Superior temporal gyrus (tissue), 1 donor: ENCODE measurements around the gene INPP4B.

Experiments used
- DNase-seq: peaks from one replicate; pipeline ENCODE4 v3.0.0-alpha.2; 2016; ENCODE audit errors: extremely low spot score

Gene INPP4B

DNA sequence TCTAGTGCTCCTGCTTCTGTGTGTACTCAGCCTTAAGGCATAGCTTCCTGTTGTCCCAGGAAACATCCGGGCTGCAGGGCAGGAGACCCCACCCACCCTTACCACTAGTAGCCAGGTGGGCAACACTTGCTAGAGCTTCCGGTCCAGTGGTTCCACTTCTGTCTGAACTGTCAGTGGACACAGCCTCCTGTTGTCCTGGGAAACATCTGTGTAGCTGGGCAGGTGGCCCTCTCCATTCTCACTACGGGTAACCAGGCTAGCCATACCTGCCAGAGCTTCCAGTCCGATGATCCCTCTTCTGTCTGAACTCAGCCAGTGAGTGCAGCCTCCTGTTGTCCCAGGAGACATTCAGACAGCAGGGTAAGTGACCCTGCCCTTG lies 372.2 kb downstream of the INPP4B start:
- no peak for DNase-seq

- no peak for DNase-seq
Measured at GRCh38 chr4:142473218-142473959, 372.7 kb downstream of the INPP4B start.

GRCh38 chr4:142467088-142467487 lies 379.0 kb downstream of the INPP4B start:
- DNase-seq: no peak

DNA sequence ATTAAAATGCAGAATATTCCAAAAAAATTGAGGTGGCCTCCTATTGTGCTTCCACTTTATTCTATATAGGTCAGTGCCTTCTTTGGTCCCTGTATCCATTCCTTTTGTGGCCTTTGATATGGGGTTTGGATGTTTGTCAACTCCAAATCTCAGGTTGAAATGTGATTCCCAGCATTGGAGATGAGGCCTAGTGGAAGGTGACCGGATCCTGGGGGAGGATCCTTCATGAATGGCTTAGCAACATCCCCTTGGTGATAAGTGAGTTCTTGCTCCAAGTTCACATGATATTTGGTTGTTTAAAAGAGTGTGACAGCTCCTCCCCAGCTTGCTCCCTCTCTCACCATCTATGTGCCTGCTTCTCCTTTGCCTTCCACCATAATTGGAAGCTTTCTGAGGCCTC lies 380.6 kb downstream of the INPP4B start:
- DNase-seq: no peak

GRCh38 chr4:142463206-142463605 lies 382.9 kb downstream of the INPP4B start:
- DNase-seq: no peak

- no peak for DNase-seq
Measured at GRCh38 chr4:142452161-142452855, 393.8 kb downstream of the INPP4B start.

GRCh38 chr4:142449771-142450373 lies 396.2 kb downstream of the INPP4B start:
- no peak for DNase-seq

DNA sequence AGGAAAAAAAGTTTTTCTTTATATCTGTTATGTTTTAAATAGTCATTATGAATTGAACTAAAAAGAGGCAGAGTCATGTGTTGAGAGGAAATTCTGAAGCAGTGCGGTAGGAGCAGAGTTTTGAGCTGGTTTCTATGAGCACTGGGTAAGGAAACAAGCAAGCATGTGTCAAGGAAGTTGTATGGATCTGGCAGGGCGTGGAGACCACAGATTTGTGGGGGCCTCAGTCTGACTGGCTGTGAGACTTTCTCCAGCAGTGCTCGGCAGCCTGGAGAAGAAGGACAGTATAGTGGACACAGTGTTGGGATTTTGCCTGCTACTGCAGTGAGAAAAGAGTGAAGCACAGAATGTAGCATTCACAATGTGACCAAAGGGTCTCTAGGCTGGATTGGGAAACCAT lies 399.1 kb downstream of the INPP4B start:
- DNase-seq: no peak

GRCh38 chr4:142443469-142443868 lies 402.6 kb downstream of the INPP4B start:
- DNase-seq: no peak

- no peak for DNase-seq
Measured at GRCh38 chr4:142440093-142440492, 406.0 kb downstream of the INPP4B start.

DNA sequence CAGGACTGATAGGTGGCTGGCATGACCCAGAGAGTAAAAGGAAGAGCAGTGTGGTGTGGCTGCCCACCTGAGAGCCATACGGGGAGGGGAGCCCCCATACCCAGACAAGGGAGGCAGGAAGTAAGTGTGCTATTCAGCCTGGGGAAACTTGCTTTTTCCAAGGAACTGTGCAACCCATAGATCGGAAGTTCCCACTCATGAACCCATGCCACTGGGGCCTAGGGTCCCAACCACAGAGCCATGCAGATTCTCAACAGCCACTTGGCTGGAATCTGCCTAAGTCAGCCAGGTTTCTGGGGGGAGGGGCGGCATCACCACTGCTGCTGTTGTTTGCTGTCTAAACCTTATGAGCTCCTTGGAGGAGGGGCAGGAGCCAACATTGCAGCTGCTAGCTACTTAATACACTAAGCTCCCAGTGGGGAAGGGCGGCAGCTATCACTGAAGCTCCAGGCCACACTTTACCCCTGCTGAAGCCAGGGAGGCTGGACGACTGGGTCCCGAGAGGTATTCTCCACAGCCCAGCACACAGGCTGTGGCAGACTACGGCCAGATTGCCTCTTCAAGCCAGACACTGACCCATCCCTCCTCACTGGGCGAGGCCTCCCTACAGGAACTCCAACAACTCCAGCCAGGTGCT lies 410.4 kb downstream of the INPP4B start:
- DNase-seq: no peak

DNA sequence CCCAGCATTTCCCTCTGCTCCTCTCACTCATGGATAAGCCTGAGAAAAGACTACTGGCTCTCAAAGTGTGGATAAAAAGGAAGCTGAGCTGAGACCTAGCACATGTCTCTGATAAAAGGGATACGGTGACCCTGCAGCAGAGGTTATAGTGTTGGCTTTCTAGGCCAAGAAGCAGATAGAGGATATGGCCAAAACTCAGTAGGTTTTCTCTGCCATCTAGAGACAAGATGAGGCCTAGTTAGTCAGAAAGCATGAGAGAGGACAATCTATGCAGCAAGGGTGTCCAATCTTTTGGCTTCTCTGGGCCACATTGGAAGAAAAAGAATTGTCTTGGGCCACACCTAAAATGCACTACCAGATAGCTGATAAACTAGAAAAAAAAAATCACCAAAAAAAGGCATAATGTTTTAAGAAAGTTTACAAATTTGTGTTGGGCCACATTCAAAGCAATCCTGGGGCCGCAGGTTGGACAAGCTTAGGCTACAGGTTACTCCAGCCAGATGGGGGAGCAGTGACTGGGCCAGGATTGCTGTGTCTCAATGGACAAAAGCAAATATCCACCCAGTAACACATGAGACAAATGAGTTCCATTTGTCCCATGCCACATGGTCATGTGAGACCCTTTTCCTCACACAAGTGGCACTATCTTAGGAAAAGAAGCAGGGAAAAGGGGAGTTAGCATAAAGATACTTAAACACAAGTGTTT lies 411.4 kb downstream of the INPP4B start:
- DNase-seq: no peak

DNA sequence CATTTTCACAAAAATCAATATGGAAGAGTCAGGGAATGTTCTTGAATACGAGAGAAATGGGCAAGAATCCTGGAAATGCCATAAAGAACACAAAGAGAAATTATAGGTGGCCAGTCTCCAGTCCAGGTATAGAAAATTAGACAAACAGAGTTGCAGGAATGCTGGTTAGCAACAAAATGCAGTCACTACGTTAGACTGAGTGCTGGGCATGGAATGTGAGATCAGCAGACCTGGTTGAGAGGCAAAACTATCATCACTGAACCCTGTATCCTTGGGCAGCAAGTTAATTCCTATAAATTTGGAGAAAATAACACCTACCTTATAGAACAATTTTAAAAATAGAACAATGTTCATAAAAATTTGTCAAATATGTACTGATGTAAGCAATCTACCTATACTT lies 417.4 kb downstream of the INPP4B start:
- no peak for DNase-seq

DNA sequence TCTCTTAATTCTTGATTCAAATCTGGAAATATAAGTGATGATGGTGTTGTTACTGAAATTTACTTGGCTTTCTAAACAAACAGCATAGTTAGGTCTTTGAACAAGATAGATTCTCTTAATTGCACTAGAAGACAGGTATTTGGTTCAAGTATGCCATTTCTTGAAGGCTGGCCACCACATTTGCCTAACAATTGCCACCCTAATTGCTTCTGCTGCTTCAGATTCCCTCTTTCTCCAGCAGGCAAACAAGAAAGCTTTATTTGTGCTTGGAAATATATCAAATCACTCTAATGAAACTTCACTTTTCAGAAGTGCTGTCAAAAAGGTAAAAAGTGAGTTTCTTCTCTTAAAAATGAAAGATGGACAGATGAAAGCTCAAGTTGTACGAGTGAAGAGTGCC lies 418.6 kb downstream of the INPP4B start:
- DNase-seq: no peak

GRCh38 chr4:142423861-142424260 lies 422.2 kb downstream of the INPP4B start:
- DNase-seq: no peak

DNA sequence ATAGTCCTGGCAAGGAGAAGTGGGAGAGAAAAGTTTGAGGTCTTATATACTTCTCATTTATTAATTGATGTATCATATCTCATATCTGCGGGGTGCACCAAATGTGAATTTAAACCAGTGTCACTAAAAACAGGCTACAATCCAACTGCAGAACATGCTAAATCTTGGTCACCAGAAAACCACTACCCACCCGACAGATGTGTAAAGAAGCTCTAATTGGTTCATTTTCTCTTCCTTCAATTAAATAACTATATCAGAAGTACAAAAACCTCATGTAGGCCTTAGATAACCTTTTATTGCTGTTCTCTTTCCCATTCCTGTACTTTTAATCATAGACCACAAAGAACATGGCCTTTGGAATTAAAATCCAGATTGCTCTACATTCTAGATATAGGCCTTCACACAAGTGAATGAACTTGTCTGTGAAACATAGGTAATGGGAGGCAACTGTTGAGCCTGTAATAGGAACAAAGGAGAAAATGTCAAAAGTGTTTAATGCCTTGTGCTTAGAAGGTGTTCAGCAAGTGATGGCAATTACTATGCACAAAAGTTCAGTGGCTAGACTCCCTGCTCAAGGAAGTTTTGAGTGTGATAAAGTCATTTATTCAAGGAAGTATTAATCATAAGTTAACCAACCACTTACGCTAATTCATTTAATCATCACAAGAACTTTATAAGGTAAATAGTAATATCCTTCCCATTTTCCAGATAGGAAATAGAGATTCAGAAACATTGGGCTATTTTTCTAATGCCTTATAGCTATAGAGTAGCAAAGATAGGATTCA lies 425.6 kb downstream of the INPP4B start:
- DNase-seq: no peak

GRCh38 chr4:142419712-142420111 lies 426.4 kb downstream of the INPP4B start:
- DNase-seq: no peak

GRCh38 chr4:142418697-142419096 lies 427.4 kb downstream of the INPP4B start:
- DNase-seq: no peak

DNA sequence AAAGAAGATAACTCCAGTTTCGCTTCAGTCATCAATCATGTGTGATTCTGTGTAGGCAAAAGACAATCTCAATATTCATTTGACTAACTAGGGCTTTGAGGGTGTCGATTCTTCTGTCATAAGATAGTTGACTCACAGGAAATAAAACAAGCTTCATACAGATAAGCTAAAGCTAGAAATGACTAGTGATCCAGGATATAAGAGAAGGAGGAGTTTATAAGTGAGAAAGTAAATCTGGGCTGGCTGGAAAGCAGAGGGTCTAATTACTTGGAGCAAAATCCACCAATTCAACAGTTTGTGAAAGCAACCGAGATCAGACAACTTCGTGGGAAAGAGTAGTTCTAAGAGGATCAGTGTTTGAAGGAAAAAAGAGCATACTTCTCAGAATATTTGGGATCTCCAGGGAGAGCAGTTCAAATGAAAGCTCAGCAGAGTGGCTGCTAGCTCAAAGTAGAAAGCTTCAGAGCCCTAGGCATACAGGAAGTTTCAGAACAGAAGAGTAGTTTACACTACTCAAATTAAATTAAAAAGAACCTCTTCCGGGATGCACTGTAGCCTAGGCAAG lies 429.3 kb downstream of the INPP4B start:
- DNase-seq: no peak

GRCh38 chr4:142416121-142416520 lies 430.0 kb downstream of the INPP4B start:
- no peak for DNase-seq
